HG03565 (cell line): Measurements from ENCODE around the gene CTSD.
"Not testable (repeated sequence)": the region's sequence is repeated elsewhere in the genome, so short reads cannot be mapped to it uniquely, and the experiment has no call there.

Source experiments
- ATAC-seq: cut with Tn5 transposase; IDR thresholded peaks from one replicate; pipeline ENCODE4 v1.9.1; 2021; ENCODE audit warnings: mild to moderate bottlenecking, moderate library complexity; ENCODE audit not compliant: unreplicated experiment

The CTSD gene

GRCh38 chr11:1763796-1764661, at the start of gene CTSD:
TSS of gene CTSD (minus strand) at chr11:1763927. CDS start at chr11:1763859, 68 bp downstream.
- peak; percentile 62 for ATAC-seq

- ATAC-seq: not testable (repeated sequence)
Observed at GRCh38 chr11:1813356-1813755, 49.6 kb upstream of the CTSD start.

GRCh38 chr11:1812801-1813200, 49.1 kb upstream of the CTSD start:
- no peak for ATAC-seq

DNA sequence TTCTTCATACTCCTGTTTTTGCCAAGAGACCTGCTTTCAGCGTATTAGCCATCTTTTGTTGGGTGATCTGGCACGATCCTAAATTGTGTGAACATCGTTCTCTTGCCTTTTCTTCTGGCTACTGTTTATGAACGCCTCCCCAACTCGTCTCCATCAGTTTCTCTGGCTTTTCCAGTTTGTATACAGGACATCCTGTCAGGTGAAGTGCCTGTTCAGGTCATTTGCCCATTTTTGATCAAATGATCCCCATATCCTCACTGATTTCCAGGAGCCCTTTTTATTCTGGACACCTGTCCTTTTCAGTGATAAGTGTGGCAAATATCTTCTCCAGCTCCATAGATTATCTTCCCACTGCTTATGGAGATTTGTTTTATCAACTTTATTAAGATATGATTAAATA, 48.5 kb upstream of the CTSD start:
- no peak for ATAC-seq

- ATAC-seq: no peak
Observed at GRCh38 chr11:1810761-1811160, 47.0 kb upstream of the CTSD start.

GRCh38 chr11:1807264-1807995, 43.7 kb upstream of the CTSD start:
- ATAC-seq: no peak

DNA sequence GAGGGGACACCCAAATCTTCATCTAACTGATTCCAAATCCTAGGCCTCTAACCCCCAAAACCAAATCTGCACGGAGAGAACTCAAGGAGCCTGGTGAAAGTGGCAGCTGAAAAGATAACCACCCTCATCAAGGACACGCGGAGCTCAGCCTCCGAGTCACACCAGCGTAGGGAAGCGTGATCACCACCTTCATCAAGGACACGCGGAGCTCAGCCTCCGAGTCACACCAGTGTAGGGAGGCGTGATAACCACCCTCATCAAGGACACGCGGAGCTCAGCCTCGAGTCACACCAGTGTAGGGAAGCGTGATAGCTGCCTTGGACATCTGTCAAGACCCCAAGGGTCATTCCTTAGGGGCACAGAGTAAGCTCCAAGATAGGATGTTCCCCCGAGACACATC, 41.8 kb upstream of the CTSD start:
- no peak for ATAC-seq

DNA sequence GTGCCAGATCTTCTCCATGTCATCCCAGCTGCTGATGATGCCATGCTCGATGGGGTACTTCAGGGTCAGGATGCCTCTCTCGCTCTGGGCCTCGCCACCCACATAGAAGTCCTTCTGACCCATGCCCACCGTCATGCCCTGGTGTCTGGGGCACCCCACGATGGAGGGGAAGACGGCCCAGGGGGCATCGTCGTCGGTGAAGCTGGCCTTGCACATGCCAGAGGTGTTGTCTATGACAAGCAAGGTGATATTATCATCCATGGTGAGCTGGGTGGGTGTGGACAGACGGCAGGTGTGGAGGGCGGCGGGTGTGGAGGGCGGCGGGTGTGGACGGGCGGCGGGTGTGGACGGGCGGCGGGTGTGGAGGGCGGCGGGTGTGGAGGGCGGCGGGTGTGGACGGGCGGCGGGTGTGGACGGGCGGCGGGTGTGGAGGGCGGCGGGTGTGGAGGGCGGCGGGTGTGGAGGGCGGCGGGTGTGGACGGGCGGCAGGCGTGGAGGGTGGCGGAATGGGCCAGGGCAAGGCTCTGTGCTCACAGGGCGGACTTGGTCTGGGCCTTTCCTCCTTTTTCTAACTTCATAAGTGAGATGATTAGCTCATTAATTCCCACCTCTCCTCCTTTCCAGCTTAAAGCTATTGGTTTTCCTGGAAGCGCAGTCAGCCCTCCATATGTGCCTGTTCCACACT, 40.2 kb upstream of the CTSD start:
- ATAC-seq: not testable (repeated sequence)

GRCh38 chr11:1803246-1803645, 39.5 kb upstream of the CTSD start:
- no peak for ATAC-seq

DNA sequence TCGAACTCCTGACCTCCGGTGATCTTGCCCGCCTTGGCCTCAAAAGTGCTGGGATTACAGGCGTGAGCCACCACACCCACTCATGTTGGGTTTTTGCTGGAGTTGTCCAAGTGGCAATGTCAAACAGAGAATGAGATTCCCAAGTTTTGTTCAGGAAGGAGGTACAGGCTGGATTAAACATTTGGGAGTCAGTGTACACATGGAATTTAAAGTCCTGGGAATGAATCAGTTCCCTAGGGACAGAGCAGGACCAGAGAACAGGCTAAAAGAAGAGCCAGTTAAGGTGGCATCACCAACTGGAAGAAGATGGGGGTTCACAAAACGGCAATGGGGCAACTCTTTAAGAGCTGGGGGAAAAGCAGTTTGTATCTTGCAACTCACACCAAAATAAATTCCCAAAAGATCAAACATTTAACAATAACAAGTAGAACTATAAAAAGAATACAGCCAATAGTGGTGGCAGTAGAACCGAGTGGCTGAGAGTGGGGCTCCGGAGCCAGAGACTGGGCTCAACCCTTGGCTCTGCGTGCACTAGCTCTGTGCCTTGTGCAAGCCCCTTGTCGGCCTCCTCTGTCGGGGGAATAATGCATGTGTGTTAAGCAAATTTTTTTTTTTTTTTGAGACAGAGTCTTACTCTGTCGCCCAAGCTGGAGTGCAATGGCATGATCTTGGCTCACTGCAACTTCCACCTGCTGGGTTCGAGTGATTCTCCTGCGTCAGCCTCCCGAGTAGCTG, 33.8 kb upstream of the CTSD start:
- ATAC-seq: no peak

GRCh38 chr11:1796413-1797011, 32.8 kb upstream of the CTSD start:
- no peak for ATAC-seq

GRCh38 chr11:1793081-1793480, 29.4 kb upstream of the CTSD start:
- ATAC-seq: no peak

DNA sequence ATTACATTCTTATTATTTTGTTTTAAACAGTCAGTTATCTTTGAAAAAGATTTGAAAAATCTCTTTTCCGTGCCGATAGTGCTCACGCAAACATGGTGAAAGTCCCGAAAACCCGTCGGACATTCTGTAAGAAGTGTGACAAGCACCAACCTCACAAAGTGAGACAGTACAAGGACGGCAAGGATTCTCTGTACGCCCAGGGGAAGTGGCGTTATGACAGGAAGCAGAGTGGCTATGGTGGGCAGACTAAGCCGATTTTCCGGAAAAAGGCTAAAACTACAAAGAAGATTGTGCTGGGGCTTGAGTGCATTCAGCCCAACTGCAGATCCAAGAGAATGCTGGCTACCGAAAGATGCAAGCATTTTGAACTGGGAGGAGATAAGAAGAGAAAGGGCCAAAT, 28.7 kb upstream of the CTSD start:
- ATAC-seq: no peak

DNA sequence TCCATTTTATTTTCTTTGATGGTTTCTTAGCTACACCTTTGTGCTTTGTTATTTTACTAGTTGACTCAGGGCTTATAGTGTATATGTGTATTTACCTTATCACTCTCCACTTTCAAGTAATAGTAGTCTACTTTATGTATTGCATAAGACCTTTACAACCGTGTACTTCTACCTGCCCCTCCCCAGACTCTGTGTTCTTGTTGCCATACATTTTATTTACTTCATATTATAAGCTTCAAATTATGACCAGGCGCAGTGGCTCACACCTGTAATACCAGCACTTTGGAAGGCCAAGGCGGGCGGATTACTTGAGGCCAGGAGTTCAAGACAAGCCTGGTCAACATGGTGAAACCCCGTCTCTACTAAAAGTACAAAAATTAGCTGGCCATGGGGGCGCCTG, 28.2 kb upstream of the CTSD start:
- no peak for ATAC-seq

DNA sequence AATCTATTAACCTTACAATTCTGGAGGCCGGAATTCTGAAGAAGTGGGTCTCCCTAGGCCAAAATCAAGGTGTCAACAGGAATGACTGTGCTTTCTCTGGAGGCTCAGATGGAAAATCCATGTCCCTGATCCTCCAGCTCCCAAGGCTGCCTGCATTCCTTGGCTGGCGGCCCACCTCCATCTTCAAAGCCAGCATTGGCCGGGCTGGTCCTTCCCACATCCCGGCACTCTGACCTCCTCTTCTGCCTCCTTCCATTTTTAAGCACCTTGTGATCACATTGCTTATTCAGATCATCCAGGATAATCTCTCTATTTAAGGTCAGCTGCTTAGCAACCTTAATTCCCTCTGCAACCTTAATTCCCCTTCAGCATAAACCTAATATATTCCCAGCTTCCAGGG, 22.7 kb upstream of the CTSD start:
- ATAC-seq: no peak

GRCh38 chr11:1785749-1786413, 22.2 kb upstream of the CTSD start:
- no peak for ATAC-seq

- ATAC-seq: no peak
Observed at GRCh38 chr11:1784761-1785650, 21.3 kb upstream of the CTSD start.

DNA sequence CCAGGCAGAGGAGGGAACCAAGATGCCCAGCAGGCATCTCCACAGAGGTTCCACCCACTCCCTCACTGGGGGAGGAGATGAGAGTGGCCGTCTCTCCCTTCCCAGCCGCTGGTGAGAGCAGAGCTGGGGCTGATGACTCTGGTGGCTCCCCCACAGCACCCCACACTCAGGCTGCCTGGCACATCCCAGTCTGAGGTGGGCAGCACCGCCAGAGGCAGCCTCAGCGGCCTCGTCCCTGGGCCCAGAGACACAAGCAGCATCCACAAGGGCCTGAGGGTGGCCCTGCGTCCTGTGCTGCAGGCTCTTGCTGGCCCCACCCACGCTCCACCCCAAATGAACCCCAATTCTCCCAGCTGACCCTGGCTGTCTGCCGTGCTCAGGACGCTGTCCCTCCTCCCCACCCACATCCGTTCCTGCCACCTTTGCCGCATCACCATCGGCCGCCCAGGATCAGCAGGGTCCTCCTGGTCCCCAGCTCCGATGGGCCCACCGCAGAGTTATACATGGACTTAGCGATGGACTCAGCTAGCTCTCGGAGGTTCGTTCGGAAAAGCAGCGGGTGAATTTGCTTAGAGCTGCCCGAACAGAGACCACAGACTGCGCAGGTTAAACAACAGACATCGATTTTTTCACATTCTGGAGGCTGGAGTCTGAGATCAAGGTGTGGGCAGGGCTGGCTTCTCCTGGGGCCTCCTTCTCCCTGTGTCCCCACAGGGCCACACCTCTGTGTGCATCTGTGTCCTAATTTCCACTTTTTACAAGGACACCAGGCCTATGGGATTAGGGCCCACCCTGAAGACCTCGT, 20.2 kb upstream of the CTSD start:
- ATAC-seq: no peak
